Gastroesophageal sphincter (tissue), 4 donors: Measurements from ENCODE around the gene TM9SF2. TPM values are rescaled to one million over a fixed set of nuclear protein-coding genes. Genes with fewer than 3 reads are reported as not detected.

ENCODE experiments used
- ATAC-seq: fragments of 150-250 bp; one replicate; pipeline ENCODE4 v1.9.1; 2016; ENCODE audit warnings: mild to moderate bottlenecking, moderate library complexity
- H3K27ac ChIP-seq, 4 donors: fragments of 200-600 bp; sonication (generic) in 3 of 4; 1 replicate in 3 of 4; 2 replicates in 1 of 4; pipeline ENCODE4 v1.5.1; 2016 to 2019
- H3K27me3 ChIP-seq: fragments of 200-600 bp; sonication (generic); one replicate; pipeline ENCODE4 v1.5.1; 2019
- H3K36me3 ChIP-seq, 2 donors: fragments of 200-600 bp; sonication (generic); one replicate each; pipeline ENCODE4 v1.5.1; 2019; ENCODE audit warnings: control low read depth in 1 of 2
- H3K4me1 ChIP-seq, 3 donors: fragments of 200-600 bp; sonication (generic); 1 replicate in 2 of 3; 2 replicates in 1 of 3; pipeline ENCODE4 v1.5.1; 2016 to 2019; ENCODE audit warnings: control low read depth in 2 of 3
- H3K4me3 ChIP-seq, 2 donors: fragments of 200-600 bp; sonication (generic); one replicate each; pipeline ENCODE4 v1.5.1; 2019; ENCODE audit warnings: mild to moderate bottlenecking in 1 of 2, moderate library complexity in 1 of 2
- H3K9me3 ChIP-seq, 3 donors: fragments of 200-600 bp; sonication (generic); one replicate each; pipeline ENCODE4 v1.5.1; 2017 to 2019; ENCODE audit warnings: control low read depth in 2 of 3
- CTCF ChIP-seq, 4 experiments: fragments of 200-600 bp in 2 of 4; fragments of 450-650 bp in 2 of 4; sonication (generic) in 1 of 4; IDR thresholded peaks; one replicate each; pipeline ENCODE4 v1.5.1; 2017 to 2019; ENCODE audit warnings: antibody characterized with exemption in 4 of 4, mild to moderate bottlenecking in 2 of 4, moderate library complexity in 2 of 4
- EP300 ChIP-seq: sonication (generic); formaldehyde crosslinking; IDR thresholded peaks from one replicate; pipeline ENCODE4 v1.6.1; 2017; ENCODE audit warnings: antibody characterized with exemption, mild to moderate bottlenecking
- POLR2A ChIP-seq, 2 donors: fragments of 450-650 bp; IDR thresholded peaks; one replicate each; pipeline ENCODE4 v1.6.1; 2017; ENCODE audit warnings: antibody characterized with exemption in 2 of 2, mild to moderate bottlenecking in 2 of 2, moderate library complexity in 1 of 2
- POLR2AphosphoS5 ChIP-seq: sonication (generic); formaldehyde crosslinking; IDR thresholded peaks from one replicate; pipeline ENCODE4 v1.6.1; 2017; ENCODE audit warnings: antibody characterized with exemption
- WGBS, 2 donors: methylation state at CpG; one replicate each; pipeline ENCODE4 v1.1.5; 2018; ENCODE audit warnings: low coverage in 1 of 2; 5-methylcytosine and 5-hydroxymethylcytosine counted together
- total RNA-seq, 4 donors: library from RNA; depleted of rRNA; stranded (reverse); fragments of >200 nt; gene quantifications; one replicate each; pipeline ENCODE4 v1.1.0, GENCODE V29; 2016

The TM9SF2 gene
- total RNA-seq, 4 donors from 2014 or later, result 63.9 to 114 (median 71.7) TPM

GRCh38 chr13:99507986-99508385 is 6.7 kb downstream of the TM9SF2 start:
- ATAC-seq, result no peak
- Histone ChIP-seq H3K4me1 (peaks cover 0 to 51% (median 14%) of the 10 kb centered on the region in 3 donors), H3K4me3 (no peak overlapping the region)

GRCh38 chr13:99509479-99509878 is 8.2 kb downstream of the TM9SF2 start:
- H3K27me3 ChIP-seq, result no peaks in the 10 kb centered on the region
- H3K36me3 ChIP-seq, result peaks cover 0 to 10% of the 10 kb centered on the region in 2 donors
- no peak for ATAC-seq
- WGBS, 2 donors, result 94 to 100% methylated on average over 2 of the region's 4 CpGs
- no peaks in the 10 kb centered on the region for H3K9me3 ChIP-seq
- TF ChIP-seq POLR2A (IDR thresholded peaks at IDR 0.05), result no peak
- H3K4me1 ChIP-seq, result peaks cover 0 to 48% (median 10%) of the 10 kb centered on the region in 3 donors
- no peak overlapping the region for H3K27ac ChIP-seq
- H3K4me3 ChIP-seq, result no peak overlapping the region

More at GRCh38 chr13:99507986-99508385, 6.7 kb downstream of the TM9SF2 start:
- no peaks in the 10 kb centered on the region for H3K27me3 ChIP-seq
- H3K36me3 ChIP-seq, result peaks cover 0 to 10% of the 10 kb centered on the region in 2 donors
- H3K9me3 ChIP-seq, result no peaks in the 10 kb centered on the region
- H3K27ac ChIP-seq, result no peak overlapping the region
- no peak for TF ChIP-seq POLR2AphosphoS5

GRCh38 chr13:99514801-99515200 is 13.5 kb downstream of the TM9SF2 start:
- 86 to 95% methylated on average over 3 to 4 of the region's 4 CpGs for WGBS, 2 donors
- peaks cover 0 to 33% (median 6%) of the 10 kb centered on the region in 3 donors for H3K4me1 ChIP-seq
- H3K36me3 ChIP-seq, result peaks cover 0 to 10% of the 10 kb centered on the region in 2 donors
- no peaks in the 10 kb centered on the region for H3K9me3 ChIP-seq
- TF ChIP-seq EP300 (no peak), POLR2AphosphoS5 (no peak), POLR2A (IDR thresholded peaks at IDR 0.05) (no peak), CTCF (IDR thresholded peaks at IDR 0.05) (no peak)
- H3K4me3 ChIP-seq, result no peak overlapping the region
- H3K27me3 ChIP-seq, result no peaks in the 10 kb centered on the region
- no peak for ATAC-seq
- H3K27ac ChIP-seq, result no peak overlapping the region

- TF ChIP-seq POLR2AphosphoS5 (no peak), EP300 (no peak), CTCF (IDR thresholded peaks at IDR 0.05) (no peak), POLR2A (IDR thresholded peaks at IDR 0.05) (no peak)
- no peak overlapping the region for H3K4me3 ChIP-seq
- ATAC-seq, result no peak
- no peaks in the 10 kb centered on the region for H3K27me3 ChIP-seq
- H3K36me3 ChIP-seq, result peaks cover 0 to 25% of the 10 kb centered on the region in 2 donors
- no peak overlapping the region for H3K27ac ChIP-seq
- peaks cover 0 to 33% (median 6%) of the 10 kb centered on the region in 3 donors for H3K4me1 ChIP-seq
- 65% methylated on average over 4 of the region's 5 CpGs; no CpG with 5 or more reads in 1 of the 2 donors for WGBS, 2 donors
- H3K9me3 ChIP-seq, result no peaks in the 10 kb centered on the region
Observed at GRCh38 chr13:99516153-99516929, 15.1 kb downstream of the TM9SF2 start.

GRCh38 chr13:99517577-99517976 is 16.3 kb downstream of the TM9SF2 start:
- ATAC-seq, result no peak
- WGBS, 2 donors, result 70 to 81% methylated on average over 2 of the region's 2 CpGs
- no peak overlapping the region for H3K27ac ChIP-seq
- no peaks in the 10 kb centered on the region for H3K27me3 ChIP-seq
- H3K4me3 ChIP-seq, result no peak overlapping the region
- peaks cover 0 to 30% (median 6%) of the 10 kb centered on the region in 3 donors for H3K4me1 ChIP-seq
- peaks cover 0 to 38% of the 10 kb centered on the region in 2 donors for H3K36me3 ChIP-seq
- TF ChIP-seq POLR2AphosphoS5 (no peak), CTCF (IDR thresholded peaks at IDR 0.05) (no peak), POLR2A (IDR thresholded peaks at IDR 0.05) (no peak)
- H3K9me3 ChIP-seq, result no peaks in the 10 kb centered on the region

- Histone ChIP-seq H3K27me3 (no peaks in the 10 kb centered on the region), H3K36me3 (peaks cover 0 to 42% of the 10 kb centered on the region in 2 donors), H3K9me3 (no peaks in the 10 kb centered on the region), H3K27ac (no peak overlapping the region), H3K4me1 (peaks cover 0 to 26% (median 6%) of the 10 kb centered on the region in 3 donors), H3K4me3 (no peak overlapping the region)
- 89 to 99% methylated on average over 6 of the region's 6 CpGs for WGBS, 2 donors
- no peak for TF ChIP-seq EP300
- TF ChIP-seq POLR2AphosphoS5, result no peak
- no peak for TF ChIP-seq CTCF (IDR thresholded peaks at IDR 0.05)
- TF ChIP-seq POLR2A (IDR thresholded peaks at IDR 0.05), result no peak
- no peak for ATAC-seq
Observed at GRCh38 chr13:99517984-99518383, 16.7 kb downstream of the TM9SF2 start.
